Neutrophil (primary cell): ENCODE data around the gene CCNDBP1.
"Not testable (repeated sequence)": the region's sequence is repeated elsewhere in the genome, so short reads cannot be mapped to it uniquely, and the experiment has no call there.

Experiments used
- H3K27ac ChIP-seq: fragments of 200-600 bp; sonication (generic); 2 replicates; pipeline ENCODE4 v1.5.1; 2016; ENCODE audit warnings: mild to moderate bottlenecking, moderate library complexity
- H3K27me3 ChIP-seq: fragments of 200-600 bp; sonication (generic); 2 replicates; pipeline ENCODE4 v1.6.0; 2016; ENCODE audit warnings: mild to moderate bottlenecking
- H3K36me3 ChIP-seq: fragments of 200-600 bp; sonication (generic); 2 replicates; pipeline ENCODE4 v1.5.1; 2017
- H3K4me1 ChIP-seq, 2 experiments: fragments of 200-600 bp in 1 of 2; sonication (generic) in 1 of 2; 1 replicate in 1 of 2; 2 replicates in 1 of 2; pipeline versions ENCODE4 v1.5.1 to v1.6.1; 2013 to 2016; ENCODE audit warnings: low read depth in 1 of 2, low read length in 1 of 2, mild to moderate bottlenecking in 1 of 2, moderate library complexity in 1 of 2; ENCODE audit not compliant: control insufficient read depth in 1 of 2, insufficient read depth in 1 of 2
- H3K4me3 ChIP-seq, 2 experiments: fragments of 200-600 bp in 1 of 2; sonication (generic) in 1 of 2; 1 replicate in 1 of 2; 2 replicates in 1 of 2; pipeline ENCODE4 v1.5.1; 2013 to 2016; ENCODE audit warnings: low read depth in 1 of 2, low read length in 1 of 2, mild to moderate bottlenecking in 1 of 2, moderate library complexity in 1 of 2
- H3K9me3 ChIP-seq: fragments of 200-600 bp; sonication (generic); 2 replicates; pipeline ENCODE4 v1.5.1; 2016
- TF ChIP-seq, protein P1 (sequence below): fragments of 200-600 bp; sonication (generic); IDR thresholded peaks from 2 replicates; pipeline ENCODE4 v1.5.1; 2016; ENCODE audit warnings: antibody characterized with exemption

CCNDBP1 gene

DNA sequence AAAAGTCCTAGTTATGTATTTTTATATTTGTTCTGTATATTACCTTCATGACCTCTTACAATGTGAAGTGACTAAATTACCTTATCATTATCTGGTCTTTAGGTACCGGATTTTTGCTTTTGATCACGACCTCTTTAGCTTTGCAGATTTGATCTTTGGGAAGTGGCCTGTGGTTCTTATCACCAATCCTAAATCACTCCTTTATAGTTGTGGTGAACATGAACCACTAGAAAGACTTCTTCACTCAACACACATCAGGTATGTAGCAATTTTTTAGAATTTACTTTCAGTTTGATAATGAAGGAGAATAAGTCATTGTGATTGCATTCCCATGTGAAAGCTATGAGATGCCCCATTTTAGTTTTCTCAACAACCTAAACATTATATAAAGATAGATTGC lies 33.5 kb upstream of the CCNDBP1 start:
- Histone ChIP-seq H3K27me3 (no peaks in the 10 kb centered on the region), H3K4me3 (no peak overlapping the region), H3K36me3 (peaks cover 76% of the 10 kb centered on the region), H3K4me1 (no peaks in the 10 kb centered on the region), H3K9me3 (no peaks in the 10 kb centered on the region), H3K27ac (no peak overlapping the region)
- TF ChIP-seq, protein P1, sequence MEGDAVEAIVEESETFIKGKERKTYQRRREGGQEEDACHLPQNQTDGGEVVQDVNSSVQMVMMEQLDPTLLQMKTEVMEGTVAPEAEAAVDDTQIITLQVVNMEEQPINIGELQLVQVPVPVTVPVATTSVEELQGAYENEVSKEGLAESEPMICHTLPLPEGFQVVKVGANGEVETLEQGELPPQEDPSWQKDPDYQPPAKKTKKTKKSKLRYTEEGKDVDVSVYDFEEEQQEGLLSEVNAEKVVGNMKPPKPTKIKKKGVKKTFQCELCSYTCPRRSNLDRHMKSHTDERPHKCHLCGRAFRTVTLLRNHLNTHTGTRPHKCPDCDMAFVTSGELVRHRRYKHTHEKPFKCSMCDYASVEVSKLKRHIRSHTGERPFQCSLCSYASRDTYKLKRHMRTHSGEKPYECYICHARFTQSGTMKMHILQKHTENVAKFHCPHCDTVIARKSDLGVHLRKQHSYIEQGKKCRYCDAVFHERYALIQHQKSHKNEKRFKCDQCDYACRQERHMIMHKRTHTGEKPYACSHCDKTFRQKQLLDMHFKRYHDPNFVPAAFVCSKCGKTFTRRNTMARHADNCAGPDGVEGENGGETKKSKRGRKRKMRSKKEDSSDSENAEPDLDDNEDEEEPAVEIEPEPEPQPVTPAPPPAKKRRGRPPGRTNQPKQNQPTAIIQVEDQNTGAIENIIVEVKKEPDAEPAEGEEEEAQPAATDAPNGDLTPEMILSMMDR, result no peak

DNA sequence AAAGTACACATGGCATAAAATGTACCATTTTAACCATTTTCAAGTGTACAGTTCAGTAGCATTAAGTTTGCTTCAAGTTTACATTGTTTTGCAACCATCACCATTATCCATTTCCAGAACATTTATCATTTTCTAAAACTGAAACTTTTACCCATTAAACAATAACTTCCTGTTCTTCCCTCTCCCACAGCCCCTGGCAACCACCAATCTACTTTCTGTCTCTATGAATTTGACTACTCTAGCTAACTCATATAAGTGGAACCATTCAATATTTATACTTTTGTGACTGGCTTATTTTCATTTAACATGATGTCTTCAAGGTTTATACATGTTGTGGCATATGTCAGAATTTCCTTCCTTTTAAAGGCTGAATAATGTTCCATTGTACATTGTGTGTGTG lies 31.9 kb upstream of the CCNDBP1 start:
- H3K4me3 ChIP-seq, result no peak overlapping the region
- no peaks in the 10 kb centered on the region for H3K4me1 ChIP-seq
- H3K36me3 ChIP-seq, result peaks cover 69% of the 10 kb centered on the region
- H3K9me3 ChIP-seq, result no peaks in the 10 kb centered on the region
- H3K27ac ChIP-seq, result no peak overlapping the region
- no peaks in the 10 kb centered on the region for H3K27me3 ChIP-seq
- TF ChIP-seq, protein P1, result no peak

DNA sequence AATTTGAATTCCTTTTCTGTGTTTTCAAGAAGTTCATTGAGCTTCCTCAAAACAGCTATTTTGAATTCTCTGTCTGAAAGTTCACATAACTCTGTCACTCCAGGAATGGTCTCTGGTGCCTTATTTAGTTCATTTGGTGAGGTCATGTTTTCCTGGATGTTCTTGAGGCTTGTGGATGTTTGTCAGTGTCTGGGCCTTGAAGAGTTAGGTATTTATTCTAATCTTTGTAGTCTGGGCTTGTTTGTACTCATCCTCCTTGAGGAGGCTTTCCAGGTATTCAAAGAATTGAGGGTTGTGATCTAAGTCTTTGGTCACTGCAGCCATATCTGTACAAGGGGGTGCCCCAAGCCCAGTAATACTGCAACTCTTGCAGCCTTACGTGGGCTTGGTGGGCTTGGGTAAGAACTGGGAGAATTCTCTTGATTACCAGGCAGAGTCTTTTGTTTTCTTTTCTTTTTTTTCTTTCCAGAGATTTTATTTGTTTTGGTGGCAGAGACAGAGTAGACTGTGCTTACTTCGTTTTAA lies 19.3 kb upstream of the CCNDBP1 start:
- Histone ChIP-seq H3K9me3 (no peaks in the 10 kb centered on the region), H3K4me1 (no peaks in the 10 kb centered on the region), H3K4me3 (no peak overlapping the region), H3K36me3 (peaks cover 27% of the 10 kb centered on the region), H3K27me3 (no peaks in the 10 kb centered on the region), H3K27ac (no peak overlapping the region)
- TF ChIP-seq, protein P1, result no peak

DNA sequence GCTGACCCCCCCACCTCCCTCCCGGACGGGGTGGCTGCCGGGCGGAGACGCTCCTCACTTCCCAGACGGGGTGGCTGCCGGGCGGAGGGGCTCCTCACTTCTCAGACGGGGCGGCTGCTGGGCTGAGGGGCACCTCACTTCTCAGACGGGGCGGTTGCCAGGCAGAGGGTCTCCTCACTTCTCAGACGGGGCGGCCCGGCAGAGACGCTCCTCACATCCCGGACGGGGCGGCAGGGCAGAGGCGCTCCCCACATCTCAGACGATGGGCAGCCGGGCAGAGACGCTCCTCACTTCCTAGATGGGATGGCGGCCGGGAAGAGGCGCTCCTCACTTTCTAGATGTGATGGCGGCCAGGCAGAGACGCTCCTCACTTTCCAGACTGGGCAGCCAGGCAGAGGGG lies 17.9 kb upstream of the CCNDBP1 start:
- not testable (repeated sequence) for H3K9me3 ChIP-seq, H3K27me3 ChIP-seq, H3K4me1 ChIP-seq, H3K27ac ChIP-seq, H3K4me3 ChIP-seq
- peaks cover 22% of the 10 kb centered on the region for H3K36me3 ChIP-seq

DNA sequence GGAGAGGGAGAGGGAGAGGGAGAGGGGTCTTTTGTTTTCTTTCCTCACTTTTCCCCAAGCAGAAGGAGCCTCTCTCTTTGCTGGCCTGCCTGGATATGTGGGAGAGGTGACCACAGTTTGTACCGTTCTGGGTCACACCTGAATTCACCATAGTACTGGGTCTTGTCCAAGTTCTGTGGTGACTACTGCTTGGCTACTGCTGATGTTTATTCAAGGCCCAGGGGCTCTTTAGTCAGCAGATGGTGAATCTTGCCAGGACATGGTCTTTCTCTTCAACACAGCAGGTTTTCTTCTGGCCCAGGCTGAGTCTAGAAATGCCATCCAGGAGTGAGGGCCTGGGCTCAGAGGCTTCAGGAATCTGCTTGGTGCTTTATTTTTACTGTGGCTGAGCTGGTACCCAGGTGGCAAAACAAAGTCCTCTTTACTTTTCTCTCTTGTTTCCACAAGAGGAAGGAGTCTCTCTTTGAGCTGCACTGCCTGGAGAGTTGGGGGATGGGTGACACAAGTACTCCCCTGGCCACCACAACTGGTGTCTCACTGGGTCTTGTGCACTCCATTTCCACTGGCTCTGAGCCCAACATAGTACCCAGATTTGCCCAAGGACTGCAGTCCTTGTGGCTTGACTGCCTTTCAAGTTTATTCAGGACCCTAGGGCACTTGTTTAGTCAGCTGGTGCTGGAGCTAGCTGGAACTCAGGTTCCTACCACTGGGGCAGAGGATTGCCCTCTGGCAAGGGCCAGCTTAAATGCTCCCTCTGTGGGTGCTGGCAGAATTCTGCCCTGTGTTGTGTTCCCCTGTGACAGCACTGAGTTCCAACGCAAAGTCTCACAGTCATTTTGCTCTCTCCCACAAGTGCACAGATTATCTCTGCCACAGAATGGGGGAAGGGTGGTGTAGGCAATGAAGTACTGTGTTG lies 16.8 kb upstream of the CCNDBP1 start:
- Histone ChIP-seq H3K4me3 (no peak overlapping the region), H3K27me3 (no peaks in the 10 kb centered on the region), H3K27ac (no peak overlapping the region), H3K36me3 (peaks cover 22% of the 10 kb centered on the region), H3K4me1 (no peaks in the 10 kb centered on the region), H3K9me3 (no peaks in the 10 kb centered on the region)
- TF ChIP-seq, protein P1, result no peak

DNA sequence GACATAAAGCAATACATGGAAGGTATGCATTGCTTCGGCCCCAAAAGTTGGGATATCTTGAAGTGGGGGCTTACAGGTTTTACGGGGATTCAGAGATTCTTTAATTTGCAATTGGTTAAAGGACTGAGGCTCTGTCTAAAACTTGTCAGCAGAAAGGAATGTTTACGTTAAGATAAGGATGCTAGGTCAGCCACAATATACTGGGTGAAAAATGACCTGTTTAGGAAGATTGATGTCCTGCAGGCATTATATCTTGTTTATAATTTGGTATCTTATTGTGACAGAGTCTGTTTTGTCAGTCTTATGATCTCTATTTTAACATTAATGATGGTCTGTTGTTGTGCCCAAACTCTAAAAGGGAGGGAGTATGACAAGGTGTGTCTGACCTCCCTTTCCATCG lies 15.3 kb upstream of the CCNDBP1 start:
- no peaks in the 10 kb centered on the region for H3K4me1 ChIP-seq
- TF ChIP-seq, protein P1, result no peak
- no peak overlapping the region for H3K27ac ChIP-seq
- H3K36me3 ChIP-seq, result peaks cover 23% of the 10 kb centered on the region
- H3K27me3 ChIP-seq, result no peaks in the 10 kb centered on the region
- H3K9me3 ChIP-seq, result no peaks in the 10 kb centered on the region
- H3K4me3 ChIP-seq, result no peak overlapping the region

DNA sequence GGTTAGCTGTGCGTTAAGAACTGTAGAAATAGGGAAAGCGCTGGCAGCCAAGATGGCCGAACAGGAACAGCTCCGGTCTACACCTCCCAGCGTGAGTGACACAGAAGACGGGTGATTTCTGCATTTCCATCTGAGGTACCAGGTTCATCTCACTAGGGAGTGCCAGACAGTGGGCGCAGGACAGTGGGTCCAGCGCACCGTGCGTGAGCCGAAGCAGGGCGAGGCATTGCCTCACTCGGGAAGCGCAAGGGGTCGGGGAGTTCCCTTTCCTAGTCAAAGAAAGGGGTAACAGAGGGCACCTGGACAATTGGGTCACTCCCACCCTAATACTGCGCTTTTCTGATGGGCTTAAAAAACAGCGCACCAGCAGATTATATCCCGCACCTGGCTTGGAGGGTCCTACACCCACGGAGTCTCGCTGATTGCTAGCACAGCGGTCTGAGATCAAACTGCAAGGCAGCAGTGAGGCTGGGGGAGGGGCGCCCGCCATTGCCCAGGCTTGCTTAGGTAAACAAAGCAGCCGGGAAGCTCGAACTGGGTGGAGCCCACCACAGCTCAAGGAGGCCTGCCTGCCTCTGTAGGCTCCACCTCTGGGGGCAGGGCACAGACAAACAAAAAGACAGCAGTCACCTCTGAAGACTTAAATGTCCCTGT lies 9.4 kb upstream of the CCNDBP1 start:
- not testable (repeated sequence) for H3K27me3 ChIP-seq, H3K9me3 ChIP-seq, H3K27ac ChIP-seq, H3K4me3 ChIP-seq, H3K4me1 ChIP-seq
- peaks cover 19% of the 10 kb centered on the region for H3K36me3 ChIP-seq

DNA sequence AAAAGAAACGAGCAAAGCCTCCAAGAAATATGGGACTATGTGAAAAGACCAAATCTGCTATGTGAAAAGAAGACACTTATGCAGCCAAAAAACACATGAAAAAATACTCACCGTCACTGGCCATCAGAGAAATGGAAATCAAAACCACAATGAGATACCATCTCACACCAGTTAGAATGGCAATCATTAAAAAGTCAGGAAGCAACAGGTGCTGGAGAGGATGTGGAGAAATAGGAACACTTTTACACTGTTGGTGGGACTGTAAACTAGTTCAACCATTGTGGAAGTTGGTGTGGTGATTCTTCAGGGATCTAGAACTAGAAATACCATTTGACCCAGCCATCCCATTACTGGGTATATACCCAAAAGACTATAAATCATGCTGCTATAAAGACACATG lies 8.1 kb upstream of the CCNDBP1 start:
- H3K4me3 ChIP-seq, H3K27ac ChIP-seq, H3K27me3 ChIP-seq, H3K4me1 ChIP-seq, H3K9me3 ChIP-seq: not testable (repeated sequence)
- H3K36me3 ChIP-seq, result peaks cover 22% of the 10 kb centered on the region
